Measurements from ENCODE around the gene ABCB4.

Gene ABCB4

DNA sequence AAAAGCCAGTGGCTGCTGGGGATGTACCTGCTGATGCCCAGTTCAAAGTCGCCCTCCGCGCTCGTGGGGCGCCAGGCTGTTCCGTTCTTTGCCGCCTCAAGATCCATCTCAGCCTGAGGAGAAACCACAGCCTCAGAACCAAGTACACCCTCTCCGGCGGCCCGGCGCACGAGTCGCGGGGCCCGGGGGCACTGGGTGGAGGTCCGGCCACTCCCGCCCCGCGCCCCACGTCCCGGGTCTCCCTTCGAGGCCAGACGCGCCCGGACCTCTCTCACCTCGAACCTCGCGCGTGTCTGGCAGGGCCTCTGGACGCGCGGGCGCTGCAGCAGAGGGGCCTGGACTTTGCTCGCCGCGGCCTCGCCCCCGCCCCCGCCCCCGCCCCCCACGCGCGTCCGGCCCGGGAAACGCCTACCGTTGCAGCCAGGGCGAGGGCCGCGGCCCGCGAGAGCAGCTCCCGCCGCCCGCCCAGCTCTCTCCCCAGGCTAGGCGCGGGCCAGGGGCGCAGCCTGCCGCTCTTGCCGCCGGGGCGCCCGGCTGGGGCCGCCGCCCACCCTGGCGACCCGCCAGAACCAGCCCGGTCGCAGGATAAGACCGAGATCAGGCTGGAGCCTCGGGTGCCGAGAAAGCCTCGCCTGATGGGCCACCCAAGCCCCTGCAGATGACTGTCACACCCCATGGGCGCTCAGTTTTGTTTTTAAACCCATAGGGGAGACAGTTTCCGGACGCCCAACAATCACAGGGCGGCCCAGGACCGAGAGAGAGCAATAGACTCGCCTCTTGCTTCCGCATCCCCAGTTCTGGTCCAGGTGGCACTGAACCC lies at the start of gene ABCB4:
Gene ABCB4, minus strand, starts transcription at position 322 of the 820 bp plus-strand sequence. Its CDS starts 215 bp downstream, at position 107.
- no peak for DNase-seq

DNA sequence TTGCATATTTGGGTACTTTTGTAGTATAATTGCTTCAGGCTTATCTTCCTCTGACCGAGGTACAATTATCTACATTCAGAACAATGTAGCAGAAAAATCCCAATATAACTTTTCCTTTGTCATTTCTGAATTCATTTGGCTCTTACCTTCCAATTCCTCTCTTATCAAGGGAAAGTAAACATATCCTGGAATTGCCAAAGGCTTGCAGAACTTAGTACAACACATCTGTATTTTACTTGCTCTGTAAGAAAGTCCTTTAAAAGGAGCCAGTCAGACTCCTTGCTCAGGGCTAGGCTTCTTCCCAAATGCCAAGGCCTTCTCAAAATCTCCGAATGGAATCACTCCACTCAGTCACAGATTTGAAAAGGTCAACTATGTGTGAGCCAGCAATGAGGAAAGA lies 43.3 kb upstream of the ABCB4 start:
- no peak for DNase-seq

GRCh38 chr7:87517891-87518290 lies 42.4 kb upstream of the ABCB4 start:
- DNase-seq: no peak

- no peak for DNase-seq
Observed at GRCh38 chr7:87517136-87517815, 41.8 kb upstream of the ABCB4 start.

GRCh38 chr7:87513735-87514335 lies 38.4 kb upstream of the ABCB4 start:
- no peak for DNase-seq

GRCh38 chr7:87512906-87513305 lies 37.4 kb upstream of the ABCB4 start:
- DNase-seq: no peak

DNA sequence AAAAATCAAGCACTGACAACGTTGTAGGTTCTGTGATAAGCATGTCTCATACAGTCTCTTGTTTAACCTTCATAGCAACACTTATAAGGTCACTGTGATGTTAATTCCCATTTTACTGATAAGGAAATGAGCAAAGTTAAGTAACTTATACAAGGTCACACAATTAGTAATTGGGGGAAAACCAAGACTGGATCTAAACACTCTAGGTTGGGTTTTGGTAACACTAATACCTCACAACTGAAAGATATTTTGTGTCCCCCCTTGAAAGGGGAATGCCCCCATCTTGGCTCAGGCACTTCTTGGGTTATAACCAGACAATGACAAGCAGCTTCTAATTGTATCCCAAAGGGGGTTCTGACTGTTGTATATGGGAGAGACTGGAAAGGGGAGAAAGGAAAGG lies 36.0 kb upstream of the ABCB4 start:
- DNase-seq: no peak

GRCh38 chr7:87510411-87510875 lies 35.0 kb upstream of the ABCB4 start:
- no peak for DNase-seq

- no peak for DNase-seq
Observed at GRCh38 chr7:87507446-87507845, 32.0 kb upstream of the ABCB4 start.

DNA sequence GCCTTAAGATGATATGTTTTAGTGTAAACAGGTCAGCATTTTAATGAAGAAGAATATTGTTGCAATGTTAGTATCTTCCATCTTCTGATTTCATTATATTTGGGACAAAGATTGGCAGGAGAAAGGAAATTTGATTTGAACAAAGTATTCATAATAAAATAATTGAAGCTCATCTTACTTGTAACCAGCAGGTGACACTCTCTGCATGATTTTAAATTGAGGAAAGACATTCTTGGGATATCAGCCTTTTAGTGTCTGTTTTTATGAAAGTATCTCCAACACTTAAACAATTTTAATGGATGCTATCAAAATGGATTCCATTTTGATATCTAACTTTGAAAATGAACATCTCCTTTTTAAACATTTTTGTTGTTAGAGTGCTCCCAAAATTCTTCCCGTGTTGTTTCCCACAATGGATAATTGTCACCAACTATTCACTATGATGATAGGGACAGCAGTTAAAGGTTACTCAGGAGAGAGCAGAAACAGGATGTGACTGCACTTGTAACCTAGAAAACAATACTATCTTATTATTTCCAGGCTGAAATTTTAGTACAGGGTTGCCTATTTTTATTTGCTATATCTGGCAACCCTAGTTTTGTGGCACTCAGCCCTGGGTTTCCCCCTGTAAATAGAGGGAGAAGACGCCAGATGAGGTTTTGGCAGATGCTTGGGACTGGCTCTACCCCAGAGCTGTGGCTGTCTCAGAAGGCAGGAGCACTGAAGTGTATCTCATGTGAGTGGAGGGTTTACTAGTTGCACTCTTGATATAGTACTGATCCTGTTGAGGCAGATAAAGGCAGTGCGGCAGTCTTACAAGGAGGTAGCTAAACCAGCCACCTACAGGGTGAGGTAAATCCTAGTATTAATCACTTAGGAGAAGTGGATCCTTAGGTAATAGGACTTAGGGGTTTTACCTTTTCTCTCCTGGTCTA lies 31.0 kb upstream of the ABCB4 start:
- DNase-seq: no peak

- no peak for DNase-seq
Observed at GRCh38 chr7:87505557-87506245, 30.2 kb upstream of the ABCB4 start.

GRCh38 chr7:87505122-87505521 lies 29.6 kb upstream of the ABCB4 start:
- no peak for DNase-seq

- no peak for DNase-seq
Observed at GRCh38 chr7:87499494-87499893, 24.0 kb upstream of the ABCB4 start.

DNA sequence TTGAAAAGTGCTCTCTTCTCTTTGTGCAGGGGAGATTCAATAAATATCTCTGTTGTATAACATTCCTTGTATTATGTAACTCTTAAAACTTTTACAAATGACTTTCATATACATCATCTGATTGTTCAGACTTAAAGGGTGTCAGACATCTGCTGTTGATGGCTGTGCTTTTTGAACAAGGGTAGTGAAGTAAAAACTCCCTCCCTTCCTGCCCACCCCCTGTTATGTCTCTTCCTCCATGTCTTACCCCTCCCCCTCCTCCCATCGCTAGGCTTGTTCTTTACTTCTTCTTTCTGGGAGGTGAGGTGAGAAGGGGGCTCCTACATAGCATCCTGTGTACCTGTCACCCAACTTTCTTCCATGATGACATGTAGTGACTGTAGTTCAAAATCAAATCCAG lies 23.4 kb upstream of the ABCB4 start:
- no peak for DNase-seq

- no peak for DNase-seq
Observed at GRCh38 chr7:87497482-87497881, 22.0 kb upstream of the ABCB4 start.

DNA sequence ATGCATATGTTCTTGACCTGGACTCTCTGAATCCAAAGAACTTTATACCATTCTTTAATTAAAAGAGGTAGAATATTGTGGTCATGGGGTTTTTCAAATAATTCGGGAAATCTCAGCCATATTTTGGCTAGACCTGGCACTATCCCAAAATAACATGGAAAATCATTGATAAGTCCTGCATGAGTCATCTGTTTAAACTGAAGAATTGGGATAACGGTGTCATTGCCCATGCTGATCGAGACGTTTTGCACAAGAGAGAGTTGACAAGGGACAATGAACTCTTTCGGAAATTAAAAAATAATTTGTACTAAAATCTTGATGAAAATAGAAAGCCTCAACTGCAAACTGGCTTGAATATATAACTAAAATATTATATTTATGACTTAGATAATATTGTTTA lies 19.9 kb upstream of the ABCB4 start:
- DNase-seq: no peak

DNA sequence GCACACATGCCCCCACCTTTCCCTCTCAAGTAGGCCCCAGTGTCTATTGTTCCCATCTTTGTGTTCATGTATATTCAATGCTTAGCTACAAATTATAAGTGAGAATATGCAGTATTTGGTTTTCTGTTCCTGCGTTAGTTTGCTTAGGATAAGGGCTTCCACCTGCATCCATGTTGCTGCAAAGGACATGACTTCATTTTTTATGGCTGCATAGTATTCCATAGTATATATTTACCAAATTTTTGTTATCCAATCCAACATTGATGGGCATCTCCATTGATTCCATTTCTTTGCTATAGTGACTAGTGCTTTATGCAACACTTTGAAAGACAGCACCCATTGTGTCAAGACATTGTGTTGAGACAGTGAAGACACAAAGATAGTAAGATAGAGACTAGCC lies 19.0 kb upstream of the ABCB4 start:
- DNase-seq: no peak

DNA sequence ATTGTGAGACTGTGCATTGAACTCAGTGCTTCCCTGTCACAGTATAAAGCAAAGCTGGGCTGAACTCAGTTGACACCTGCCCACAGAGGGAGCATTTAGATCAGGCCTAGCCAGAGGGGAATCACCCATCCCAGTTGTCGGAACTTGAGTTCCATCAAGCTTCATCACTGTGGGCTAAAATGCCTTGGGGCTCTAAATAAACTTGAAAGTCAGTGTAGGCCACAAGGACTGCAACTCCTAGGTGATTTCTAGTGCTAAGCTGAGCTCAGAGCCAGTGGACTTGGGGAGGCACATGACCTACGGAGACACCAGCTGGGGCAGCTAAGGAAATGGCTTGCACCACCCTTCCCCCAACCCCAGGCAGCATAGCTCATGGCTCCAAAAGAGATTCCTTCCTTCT lies 7.7 kb upstream of the ABCB4 start:
- no peak for DNase-seq

DNA sequence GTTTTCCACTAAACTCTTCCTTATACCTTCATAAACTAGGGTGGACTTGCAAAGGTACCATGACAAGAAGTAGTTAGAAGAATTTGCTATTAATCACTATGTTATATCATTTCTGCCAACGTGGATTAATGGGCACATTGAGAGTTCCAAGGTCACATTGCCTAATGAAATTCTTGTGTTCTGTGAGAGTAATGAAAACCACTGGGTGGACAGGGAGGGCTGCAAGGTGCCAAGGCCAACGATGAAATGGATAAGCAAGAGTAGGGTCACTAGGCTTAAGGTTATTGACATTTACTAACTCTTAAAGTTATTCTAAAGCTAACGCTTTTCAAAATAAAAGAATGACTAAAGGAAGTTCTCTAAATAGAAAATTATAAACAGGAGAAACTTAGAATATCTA lies 6.6 kb upstream of the ABCB4 start:
- no peak for DNase-seq

DNA sequence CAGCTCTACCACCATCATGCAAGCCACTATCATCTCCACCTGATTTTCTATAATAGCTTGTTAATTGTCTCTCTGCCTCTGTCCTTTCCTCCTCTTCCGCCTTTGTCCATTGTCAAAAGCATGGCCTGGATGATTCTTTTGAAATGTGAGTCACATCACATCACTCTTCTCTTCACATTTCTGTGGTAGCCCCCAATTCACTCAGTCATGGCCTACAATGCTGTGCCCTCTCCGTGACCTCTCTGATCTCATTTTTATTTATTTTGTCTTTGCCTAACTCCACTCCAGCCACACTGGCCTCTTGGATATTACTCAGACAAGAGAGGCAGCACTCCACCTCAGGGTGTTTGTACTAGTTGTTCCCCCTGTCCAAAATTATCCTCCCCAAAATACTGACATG lies 4.9 kb upstream of the ABCB4 start:
- DNase-seq: no peak

DNA sequence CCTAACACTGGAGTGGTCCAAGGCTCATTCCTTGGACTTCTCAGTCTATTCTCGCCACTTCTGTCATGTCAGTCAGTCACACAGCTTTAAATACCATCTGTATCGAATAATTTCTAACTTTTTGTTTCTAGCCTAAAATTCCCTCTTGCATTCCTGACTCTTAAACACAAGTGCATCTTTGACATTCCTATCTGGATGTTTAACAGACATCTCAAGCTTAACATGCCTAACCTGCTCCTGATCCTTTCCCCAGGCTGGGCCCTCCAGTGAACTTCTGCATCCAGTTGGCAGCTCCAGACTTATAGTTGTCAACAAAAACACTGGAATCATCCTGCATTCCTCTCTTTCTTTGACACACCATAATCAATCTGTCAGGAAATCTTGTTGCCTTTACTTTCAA lies 4.5 kb upstream of the ABCB4 start:
- DNase-seq: no peak

- no peak for DNase-seq
Observed at GRCh38 chr7:87476179-87476557, 688 bp upstream of the ABCB4 start.
